Keratinocyte (primary cell): Measurements from ENCODE around the gene CRYBA2.

ENCODE experiments used
- EZH2 ChIP-seq: IDR thresholded peaks from one replicate; pipeline ENCODE4 v1.6.1; 2012; ENCODE audit warnings: inconsistent platforms, mild to moderate bottlenecking, low read length, moderate library complexity
- TF ChIP-seq, protein P1 (sequence below), 3 experiments: IDR thresholded peaks in 1 of 3; conservative IDR thresholded peaks in 1 of 3; optimal IDR thresholded peaks in 1 of 3; 2 replicates in 2 of 3; 3 replicates in 1 of 3; pipeline versions ENCODE3 to v1.5.1; 2011; ENCODE audit warnings: low read length in 3 of 3, mild to moderate bottlenecking in 3 of 3, moderate library complexity in 2 of 3, control low read depth in 1 of 3, inconsistent platforms in 1 of 3; ENCODE audit not compliant: insufficient read depth in 2 of 3; ENCODE audit errors: extremely low read depth in 1 of 3

DNA sequence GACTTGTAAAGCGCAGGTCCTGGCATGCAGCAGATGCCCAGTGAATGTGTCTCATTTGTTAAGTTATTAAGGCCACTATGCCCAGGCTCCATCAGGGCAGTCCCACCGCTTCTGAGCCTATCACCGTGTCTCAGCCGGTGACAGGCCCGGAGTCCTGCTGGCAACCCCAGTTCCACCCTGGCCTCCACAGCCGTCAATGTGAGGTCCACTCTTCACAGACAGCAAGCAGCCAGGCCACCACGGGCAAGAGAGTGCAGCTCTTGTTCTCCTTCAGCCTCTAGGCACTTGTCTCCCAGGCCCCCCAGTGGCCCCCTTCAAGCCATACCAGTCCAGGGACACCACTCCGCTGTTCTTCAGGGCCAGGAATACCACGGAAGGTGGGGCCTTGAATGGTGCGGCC lies 25.5 kb upstream of the CRYBA2 start:
- TF ChIP-seq, protein P1, sequence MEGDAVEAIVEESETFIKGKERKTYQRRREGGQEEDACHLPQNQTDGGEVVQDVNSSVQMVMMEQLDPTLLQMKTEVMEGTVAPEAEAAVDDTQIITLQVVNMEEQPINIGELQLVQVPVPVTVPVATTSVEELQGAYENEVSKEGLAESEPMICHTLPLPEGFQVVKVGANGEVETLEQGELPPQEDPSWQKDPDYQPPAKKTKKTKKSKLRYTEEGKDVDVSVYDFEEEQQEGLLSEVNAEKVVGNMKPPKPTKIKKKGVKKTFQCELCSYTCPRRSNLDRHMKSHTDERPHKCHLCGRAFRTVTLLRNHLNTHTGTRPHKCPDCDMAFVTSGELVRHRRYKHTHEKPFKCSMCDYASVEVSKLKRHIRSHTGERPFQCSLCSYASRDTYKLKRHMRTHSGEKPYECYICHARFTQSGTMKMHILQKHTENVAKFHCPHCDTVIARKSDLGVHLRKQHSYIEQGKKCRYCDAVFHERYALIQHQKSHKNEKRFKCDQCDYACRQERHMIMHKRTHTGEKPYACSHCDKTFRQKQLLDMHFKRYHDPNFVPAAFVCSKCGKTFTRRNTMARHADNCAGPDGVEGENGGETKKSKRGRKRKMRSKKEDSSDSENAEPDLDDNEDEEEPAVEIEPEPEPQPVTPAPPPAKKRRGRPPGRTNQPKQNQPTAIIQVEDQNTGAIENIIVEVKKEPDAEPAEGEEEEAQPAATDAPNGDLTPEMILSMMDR (optimal IDR thresholded peaks at IDR 0.05 in 1 of 3, IDR thresholded peaks at IDR 0.05 in 1 of 3, conservative IDR thresholded peaks at IDR 0.05 in 1 of 3; ENCODE audit: extremely low read depth in 1 of 3, insufficient read depth in 2 of 3, low read length in 3 of 3), result no peak
- TF ChIP-seq EZH2, result no peak
